NCI-H1105 (cell line): ENCODE measurements around the gene FLAD1.

Source experiments
- DNase-seq: peaks from one replicate; lab custom pipeline; 2025; lab: John Stamatoyannopoulos, UW

FLAD1 gene

GRCh38 chr1:154952664-154953063, 30.5 kb upstream of the FLAD1 start:
- no peak for DNase-seq

- no peak for DNase-seq
Measured at GRCh38 chr1:154953611-154954038, 29.5 kb upstream of the FLAD1 start.

- DNase-seq, result no peak
Measured at GRCh38 chr1:154954541-154954940, 28.6 kb upstream of the FLAD1 start.

GRCh38 chr1:154955039-154955717, 28.0 kb upstream of the FLAD1 start:
- peak; percentile 81 for DNase-seq

GRCh38 chr1:154955718-154956543, 27.2 kb upstream of the FLAD1 start, which contains the start of gene PBXIP1:
TSS of gene PBXIP1 (minus strand) at chr1:154956099. CDS start at chr1:154953721, 2,378 bp downstream.
- peak; percentile 88 for DNase-seq

GRCh38 chr1:154956544-154956941, 26.6 kb upstream of the FLAD1 start:
- peak; percentile 38 for DNase-seq

GRCh38 chr1:154957091-154957657, 26.0 kb upstream of the FLAD1 start:
- no peak for DNase-seq

GRCh38 chr1:154958036-154958435, 25.1 kb upstream of the FLAD1 start:
- DNase-seq, result no peak

- no peak for DNase-seq
Measured at GRCh38 chr1:154958681-154959425, 24.3 kb upstream of the FLAD1 start.

- no peak for DNase-seq
Measured at GRCh38 chr1:154959426-154959780, 23.7 kb upstream of the FLAD1 start.

GRCh38 chr1:154960446-154961136, 22.6 kb upstream of the FLAD1 start:
- no peak for DNase-seq

- DNase-seq, result peak; percentile 68
Measured at GRCh38 chr1:154961207-154962155, 21.7 kb upstream of the FLAD1 start, which contains the start of gene PYGO2. TSS of gene PYGO2 (minus strand) at chr1:154961782. CDS start at chr1:154961576, 206 bp downstream.

GRCh38 chr1:154962156-154962749, 20.9 kb upstream of the FLAD1 start:
- DNase-seq, result peak; percentile 11

GRCh38 chr1:154962795-154963330, 20.3 kb upstream of the FLAD1 start:
- no peak for DNase-seq

GRCh38 chr1:154963643-154964042, 19.5 kb upstream of the FLAD1 start:
- no peak for DNase-seq

GRCh38 chr1:154964359-154964758, 18.8 kb upstream of the FLAD1 start:
- no peak for DNase-seq

- no peak for DNase-seq
Measured at GRCh38 chr1:154966111-154966510, 17.0 kb upstream of the FLAD1 start.

- DNase-seq, result no peak
Measured at GRCh38 chr1:154967331-154967950, 15.7 kb upstream of the FLAD1 start.

GRCh38 chr1:154968731-154969130, 14.4 kb upstream of the FLAD1 start:
- DNase-seq, result no peak
